Cardiac fibroblast (primary cell): ENCODE results near the gene NIF3L1.

ENCODE experiments used
- DNase-seq, 2 donors: peaks; one replicate each; pipeline versions ENCODE4 v3.0.0 to v3.0.0-alpha.2; 2010; ENCODE audit warnings: low read depth in 2 of 2
- H3K4me3 ChIP-seq, 2 donors: replicated peaks in 1 of 2; 1 replicate in 1 of 2; 2 replicates in 1 of 2; pipeline ENCODE4 v1.5.1; 2011; ENCODE audit warnings: low read depth in 2 of 2, low read length in 2 of 2, mild to moderate bottlenecking in 2 of 2, moderate library complexity in 1 of 2
- CTCF ChIP-seq: IDR thresholded peaks from one replicate; pipeline ENCODE4 v1.5.1; 2011; ENCODE audit warnings: low read depth, mild to moderate bottlenecking, low read length, inconsistent platforms

The NIF3L1 gene

GRCh38 chr2:200860092-200860795 is 28.9 kb upstream of the NIF3L1 start:
- TF ChIP-seq CTCF, result no peak
- DNase-seq, result peak; percentile 48 to 74
- H3K4me3 ChIP-seq, result peak overlapping the region in 1 of 2 donors; percentile 13

GRCh38 chr2:200861617-200862155 is 27.5 kb upstream of the NIF3L1 start:
- DNase-seq, result no peak
- TF ChIP-seq CTCF, result no peak

DNA sequence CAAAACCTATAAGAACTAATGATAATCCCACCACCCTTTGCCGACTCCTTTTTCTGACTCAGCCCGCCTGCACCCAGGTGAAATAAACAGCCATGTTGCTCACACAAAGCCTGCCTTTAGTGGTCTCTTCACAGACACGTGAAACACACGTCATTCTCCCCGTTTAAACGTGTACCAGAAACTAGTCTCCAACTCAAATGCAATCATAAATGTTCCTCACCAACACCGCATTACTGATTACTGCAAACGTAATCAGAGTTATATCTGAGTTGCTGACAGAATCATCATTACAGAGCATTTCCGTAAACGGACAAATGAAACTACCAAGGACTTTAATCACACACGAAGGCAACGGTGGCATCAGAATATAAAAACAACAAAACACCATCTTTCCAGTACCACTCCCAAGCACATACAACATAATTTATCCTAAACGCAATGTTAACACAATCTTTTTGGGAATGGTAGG is 26.6 kb upstream of the NIF3L1 start:
- H3K4me3 ChIP-seq, result peak overlapping the region; percentile 93 to 99
- TF ChIP-seq CTCF, result no peak
- DNase-seq, result peak; percentile 61 to 73

More at GRCh38 chr2:200861617-200862155, 27.5 kb upstream of the NIF3L1 start:
- H3K4me3 ChIP-seq, result peak overlapping the region; percentile 93 to 99

GRCh38 chr2:200863782-200864175 is 25.4 kb upstream of the NIF3L1 start:
- no peak for DNase-seq

GRCh38 chr2:200864176-200865034 is 24.8 kb upstream of the NIF3L1 start, which contains the start of gene CLK1:
CLK1 (minus strand) TSS chr2:200864658; CDS start chr2:200861862, 2,796 bp downstream.
- TF ChIP-seq CTCF, result no peak
- DNase-seq, result peak; percentile 92 to 95
- H3K4me3 ChIP-seq, result peak within 1 kb of the TSS; percentile 93 to 99

More at GRCh38 chr2:200863782-200864175, 25.4 kb upstream of the NIF3L1 start:
- H3K4me3 ChIP-seq, result peak overlapping the region; percentile 93 to 99
- no peak for TF ChIP-seq CTCF

GRCh38 chr2:200869014-200869413 is 20.2 kb upstream of the NIF3L1 start:
- no peak for TF ChIP-seq CTCF
- DNase-seq, result no peak
- H3K4me3 ChIP-seq, result no peak overlapping the region
